ENCODE data around the gene SCYL2. TPM values are rescaled to one million over a fixed set of nuclear protein-coding genes. Genes with fewer than 3 reads are reported as not detected.
"Not testable (repeated sequence)": the region's sequence is repeated elsewhere in the genome, so short reads cannot be mapped to it uniquely, and the experiment has no call there.

The SCYL2 gene
- total RNA-seq, 4 donors from 2014 or later: 28.9 to 44.9 (median 33.3) TPM

GRCh38 chr12:100290016-100290415 lies 23.0 kb downstream of the SCYL2 start:
- Histone ChIP-seq H3K9me3 (no peaks in the 10 kb centered on the region), H3K27ac (no peak overlapping the region)
- intact Hi-C loops (cut with DNase I; ENCODE audit: low total_unique reads): no loop called here

DNA sequence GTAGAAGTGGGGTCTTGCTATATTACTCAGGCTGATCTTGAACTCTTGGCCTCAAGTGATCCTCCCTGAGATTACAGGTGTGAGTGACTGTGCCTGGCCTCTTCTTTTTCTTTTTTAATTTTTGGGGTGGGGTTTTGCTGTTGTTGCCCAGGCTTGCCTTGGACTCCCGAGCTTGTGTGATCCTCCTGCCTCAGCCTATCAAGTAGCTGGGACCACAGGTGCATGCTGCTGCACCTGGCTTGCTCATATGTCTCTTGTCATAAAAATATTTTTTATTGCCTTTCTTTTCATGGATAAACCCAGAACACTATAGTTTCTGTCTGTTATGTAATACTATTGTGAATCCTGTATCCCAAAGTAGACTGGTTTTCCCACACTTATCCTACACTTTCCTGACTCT lies 26.0 kb downstream of the SCYL2 start:
- H3K27ac ChIP-seq: no peak overlapping the region
- H3K36me3 ChIP-seq: peaks cover 0 to 5% of the 10 kb centered on the region in 2 donors
- no peaks in the 10 kb centered on the region for H3K9me3 ChIP-seq
- no peak overlapping the region for H3K4me3 ChIP-seq
- DNase-seq: no peak
- no peaks in the 10 kb centered on the region for H3K27me3 ChIP-seq
- no peak for ATAC-seq
- in situ Hi-C loops (cut with MboI; ENCODE audit: low sequenced_read_pairs in 4 of 4): no loop called here
- H3K4me1 ChIP-seq: peaks cover 0 to 6% of the 10 kb centered on the region in 2 donors
- no peak for TF ChIP-seq POLR2A (IDR thresholded peaks at IDR 0.05)
- TF ChIP-seq, protein P1, sequence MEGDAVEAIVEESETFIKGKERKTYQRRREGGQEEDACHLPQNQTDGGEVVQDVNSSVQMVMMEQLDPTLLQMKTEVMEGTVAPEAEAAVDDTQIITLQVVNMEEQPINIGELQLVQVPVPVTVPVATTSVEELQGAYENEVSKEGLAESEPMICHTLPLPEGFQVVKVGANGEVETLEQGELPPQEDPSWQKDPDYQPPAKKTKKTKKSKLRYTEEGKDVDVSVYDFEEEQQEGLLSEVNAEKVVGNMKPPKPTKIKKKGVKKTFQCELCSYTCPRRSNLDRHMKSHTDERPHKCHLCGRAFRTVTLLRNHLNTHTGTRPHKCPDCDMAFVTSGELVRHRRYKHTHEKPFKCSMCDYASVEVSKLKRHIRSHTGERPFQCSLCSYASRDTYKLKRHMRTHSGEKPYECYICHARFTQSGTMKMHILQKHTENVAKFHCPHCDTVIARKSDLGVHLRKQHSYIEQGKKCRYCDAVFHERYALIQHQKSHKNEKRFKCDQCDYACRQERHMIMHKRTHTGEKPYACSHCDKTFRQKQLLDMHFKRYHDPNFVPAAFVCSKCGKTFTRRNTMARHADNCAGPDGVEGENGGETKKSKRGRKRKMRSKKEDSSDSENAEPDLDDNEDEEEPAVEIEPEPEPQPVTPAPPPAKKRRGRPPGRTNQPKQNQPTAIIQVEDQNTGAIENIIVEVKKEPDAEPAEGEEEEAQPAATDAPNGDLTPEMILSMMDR (IDR thresholded peaks at IDR 0.05 in 4 of 5, conservative IDR thresholded peaks at IDR 0.05 in 1 of 5): no peak
- intact Hi-C loops (cut with DNase I; ENCODE audit: low total_unique reads): no loop called here

More at GRCh38 chr12:100290016-100290415, 23.0 kb downstream of the SCYL2 start:
- DNase-seq (no peak), ATAC-seq (no peak)
- no peak overlapping the region for H3K4me3 ChIP-seq
- no peaks in the 10 kb centered on the region for H3K27me3 ChIP-seq
- in situ Hi-C loops (cut with MboI; ENCODE audit: low sequenced_read_pairs in 4 of 4): no loop called here
- peaks cover 0 to 16% of the 10 kb centered on the region in 2 donors for H3K36me3 ChIP-seq
- H3K4me1 ChIP-seq: peaks cover 0 to 6% of the 10 kb centered on the region in 2 donors
- no peak for TF ChIP-seq POLR2A (IDR thresholded peaks at IDR 0.05)
- TF ChIP-seq, protein P1 (IDR thresholded peaks at IDR 0.05 in 4 of 5, conservative IDR thresholded peaks at IDR 0.05 in 1 of 5): no peak

- DNase-seq: not testable (repeated sequence)
Measured at GRCh38 chr12:100294366-100294765, 27.4 kb downstream of the SCYL2 start.

GRCh38 chr12:100295764-100296555 lies 29.0 kb downstream of the SCYL2 start:
- in situ Hi-C loops (cut with MboI; ENCODE audit: low sequenced_read_pairs in 4 of 4): no loop called here
- Histone ChIP-seq H3K4me1 (no peaks in the 10 kb centered on the region), H3K36me3 (peaks cover 0 to 20% of the 10 kb centered on the region in 2 donors), H3K9me3 (no peaks in the 10 kb centered on the region), H3K27me3 (no peaks in the 10 kb centered on the region), H3K4me3 (no peak overlapping the region), H3K27ac (no peak overlapping the region)
- no peak for ATAC-seq
- intact Hi-C loops (cut with DNase I; ENCODE audit: low total_unique reads): no loop called here
- DNase-seq: no peak
- TF ChIP-seq, protein P1 (IDR thresholded peaks at IDR 0.05 in 4 of 5, conservative IDR thresholded peaks at IDR 0.05 in 1 of 5): no peak
- no peak for TF ChIP-seq POLR2A (IDR thresholded peaks at IDR 0.05)

More at GRCh38 chr12:100294366-100294765, 27.4 kb downstream of the SCYL2 start:
- peaks cover 0 to 16% of the 10 kb centered on the region in 2 donors for H3K36me3 ChIP-seq
- H3K27ac ChIP-seq; H3K27me3 ChIP-seq; H3K4me3 ChIP-seq; in situ Hi-C loops (cut with MboI; ENCODE audit: low sequenced_read_pairs in 4 of 4); H3K9me3 ChIP-seq; H3K4me1 ChIP-seq; intact Hi-C loops (cut with DNase I; ENCODE audit: low total_unique reads); ATAC-seq: not testable (repeated sequence)

DNA sequence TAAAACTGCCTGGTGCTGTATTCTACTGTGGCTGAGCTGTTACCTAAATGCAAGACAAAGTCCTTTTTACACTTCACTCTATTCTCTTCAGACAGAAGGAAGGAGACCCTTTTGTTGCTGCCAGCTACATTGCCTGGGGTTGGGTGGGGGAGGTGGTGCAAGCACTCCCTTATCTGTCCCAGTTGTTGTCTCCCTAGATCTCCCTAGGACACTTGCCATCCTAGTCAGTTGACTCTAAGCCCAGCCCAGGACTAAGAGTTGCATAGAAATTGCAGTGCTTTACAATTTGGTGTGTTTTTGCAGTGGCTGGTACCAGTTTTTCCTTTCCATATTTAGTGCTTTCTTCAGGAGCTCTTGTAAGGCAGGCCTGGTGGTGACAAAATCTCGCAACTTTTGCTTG lies 35.1 kb downstream of the SCYL2 start:
- TF ChIP-seq, protein P1 (IDR thresholded peaks at IDR 0.05 in 4 of 5, conservative IDR thresholded peaks at IDR 0.05 in 1 of 5): no peak
- no peak for TF ChIP-seq POLR2A (IDR thresholded peaks at IDR 0.05)
- Histone ChIP-seq H3K4me3 (no peak overlapping the region), H3K27ac (no peak overlapping the region), H3K4me1 (no peaks in the 10 kb centered on the region), H3K9me3 (no peaks in the 10 kb centered on the region), H3K36me3 (peaks cover 0 to 35% of the 10 kb centered on the region in 2 donors), H3K27me3 (no peaks in the 10 kb centered on the region)
- in situ Hi-C loops (cut with MboI; ENCODE audit: low sequenced_read_pairs in 4 of 4) (no loop called here), intact Hi-C loops (cut with DNase I; ENCODE audit: low total_unique reads) (no loop called here)
- DNase-seq: no peak
- ATAC-seq: no peak

Data from gastrocnemius medialis (tissue), 4 donors.